AG10803 (cell line): ENCODE data around the gene RIT1.

Experiments
- DNase-seq: peaks from one replicate; pipeline ENCODE4 v3.0.0; 2010; ENCODE audit warnings: low read depth
- H3K4me3 ChIP-seq: 2 replicates; pipeline ENCODE4 v1.5.1; 2011; ENCODE audit warnings: mild to moderate bottlenecking, low read length, control low read depth
- CTCF ChIP-seq: conservative IDR thresholded peaks from 2 replicates; pipeline ENCODE4 v1.5.1; 2011; ENCODE audit warnings: mild to moderate bottlenecking, low read length, control low read depth, inconsistent platforms

RIT1 gene

GRCh38 chr1:155919801-155920200 lies 8.7 kb upstream of the RIT1 start:
- no peak for TF ChIP-seq CTCF
- no peak for DNase-seq
- no peak overlapping the region for H3K4me3 ChIP-seq

GRCh38 chr1:155918660-155919059 lies 7.5 kb upstream of the RIT1 start:
- TF ChIP-seq CTCF = no peak
- H3K4me3 ChIP-seq = no peak overlapping the region
- DNase-seq = no peak

- peak; percentile 79 for DNase-seq
- TF ChIP-seq CTCF = no peak
- H3K4me3 ChIP-seq = no peak overlapping the region
Measured at GRCh38 chr1:155913969-155914757, 3.0 kb upstream of the RIT1 start.

GRCh38 chr1:155912056-155912536 lies 947 bp upstream of the RIT1 start:
- DNase-seq = no peak
- TF ChIP-seq CTCF = no peak
- H3K4me3 ChIP-seq = no peak overlapping the region

- TF ChIP-seq CTCF = peak; percentile 35
- DNase-seq = no peak
- peak overlapping the region; percentile 85 for H3K4me3 ChIP-seq
Measured at GRCh38 chr1:155910621-155911121, 478 bp downstream of the RIT1 start.

GRCh38 chr1:155909894-155910293 lies 1.3 kb downstream of the RIT1 start:
- H3K4me3 ChIP-seq = peak overlapping the region; percentile 85
- no peak for TF ChIP-seq CTCF
- peak; percentile 55 for DNase-seq

- no peak for TF ChIP-seq CTCF
- DNase-seq = no peak
- H3K4me3 ChIP-seq = no peak overlapping the region
Measured at GRCh38 chr1:155904261-155904660, 6.9 kb downstream of the RIT1 start.
